Thyroid gland (tissue), 4 donors: ENCODE measurements around the gene FHDC1.
"Not testable (repeated sequence)": the region's sequence is repeated elsewhere in the genome, so short reads cannot be mapped to it uniquely, and the experiment has no call there.

Experiments used
- POLR2A ChIP-seq, 2 donors: fragments of 450-650 bp; IDR thresholded peaks; one replicate each; pipeline ENCODE4 v1.6.1; 2017; ENCODE audit warnings: antibody characterized with exemption in 2 of 2, mild to moderate bottlenecking in 2 of 2, moderate library complexity in 1 of 2
- TF ChIP-seq, protein P1 (sequence below), 6 experiments: fragments of 200-600 bp in 3 of 6; fragments of 450-650 bp in 3 of 6; sonication (generic) in 3 of 6; IDR thresholded peaks; one replicate each; pipeline ENCODE4 v1.5.1; 2016 to 2019; ENCODE audit warnings: antibody characterized with exemption in 6 of 6, mild to moderate bottlenecking in 2 of 6, inconsistent platforms in 1 of 6, moderate library complexity in 1 of 6

DNA sequence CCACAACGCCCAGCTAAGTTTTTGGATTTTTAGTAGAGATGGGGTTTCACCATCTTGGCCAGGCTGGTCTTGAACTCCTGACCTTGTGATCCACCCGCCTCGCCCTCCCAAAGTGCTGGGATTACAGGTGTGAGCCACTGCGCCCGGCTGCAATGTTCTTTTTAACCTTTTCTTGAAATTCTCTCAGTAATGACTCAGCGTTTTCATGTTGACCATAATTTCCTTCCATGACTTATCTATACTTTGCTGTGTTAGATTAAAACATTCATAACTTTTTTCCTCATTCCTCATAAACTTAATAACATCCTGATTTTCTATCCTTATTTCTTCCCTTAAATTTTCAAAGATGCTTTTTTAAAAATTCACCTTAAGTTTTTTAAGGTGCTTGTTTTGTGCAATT, 38.0 kb upstream of the FHDC1 start:
- TF ChIP-seq, protein P1, sequence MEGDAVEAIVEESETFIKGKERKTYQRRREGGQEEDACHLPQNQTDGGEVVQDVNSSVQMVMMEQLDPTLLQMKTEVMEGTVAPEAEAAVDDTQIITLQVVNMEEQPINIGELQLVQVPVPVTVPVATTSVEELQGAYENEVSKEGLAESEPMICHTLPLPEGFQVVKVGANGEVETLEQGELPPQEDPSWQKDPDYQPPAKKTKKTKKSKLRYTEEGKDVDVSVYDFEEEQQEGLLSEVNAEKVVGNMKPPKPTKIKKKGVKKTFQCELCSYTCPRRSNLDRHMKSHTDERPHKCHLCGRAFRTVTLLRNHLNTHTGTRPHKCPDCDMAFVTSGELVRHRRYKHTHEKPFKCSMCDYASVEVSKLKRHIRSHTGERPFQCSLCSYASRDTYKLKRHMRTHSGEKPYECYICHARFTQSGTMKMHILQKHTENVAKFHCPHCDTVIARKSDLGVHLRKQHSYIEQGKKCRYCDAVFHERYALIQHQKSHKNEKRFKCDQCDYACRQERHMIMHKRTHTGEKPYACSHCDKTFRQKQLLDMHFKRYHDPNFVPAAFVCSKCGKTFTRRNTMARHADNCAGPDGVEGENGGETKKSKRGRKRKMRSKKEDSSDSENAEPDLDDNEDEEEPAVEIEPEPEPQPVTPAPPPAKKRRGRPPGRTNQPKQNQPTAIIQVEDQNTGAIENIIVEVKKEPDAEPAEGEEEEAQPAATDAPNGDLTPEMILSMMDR (IDR thresholded peaks at IDR 0.05), result not testable (repeated sequence)
- TF ChIP-seq POLR2A (IDR thresholded peaks at IDR 0.05), result not testable (repeated sequence)
